ENCODE results near the gene NIPBL. TPM values are rescaled to one million over a fixed set of nuclear protein-coding genes. Genes with fewer than 3 reads are reported as not detected.
"Not testable (repeated sequence)": the region's sequence is repeated elsewhere in the genome, so short reads cannot be mapped to it uniquely, and the experiment has no call there.

The NIPBL gene
- total RNA-seq, 1 donor = 41.8 TPM

DNA sequence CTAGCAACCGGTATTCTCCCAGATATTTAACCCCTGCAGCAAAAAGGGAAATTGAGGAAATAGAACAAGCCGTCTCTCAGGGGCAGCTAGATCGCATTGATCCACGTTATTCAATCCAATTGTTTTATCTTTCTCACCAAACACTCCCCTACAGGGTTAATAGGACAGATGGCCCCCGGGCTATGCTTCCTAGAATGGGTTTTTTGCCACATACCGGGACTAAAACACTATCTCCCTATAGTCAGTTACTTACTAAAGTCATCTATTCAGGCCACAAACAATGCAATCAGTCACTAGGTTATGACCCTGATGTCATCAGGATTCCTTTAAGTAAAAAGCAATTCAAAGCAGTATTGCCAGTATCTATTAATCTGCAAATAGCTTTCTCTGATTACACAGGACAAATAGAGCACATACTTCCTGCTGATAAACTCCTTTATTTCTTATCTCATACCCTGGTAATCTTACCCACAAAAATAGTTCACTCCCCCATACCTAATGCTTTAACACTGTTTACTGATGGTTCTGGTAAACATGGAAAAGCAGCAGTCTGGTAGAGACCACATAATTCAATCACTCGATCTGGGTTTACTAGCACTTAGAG is 213.7 kb downstream of the NIPBL start:
- TF ChIP-seq, protein P1, sequence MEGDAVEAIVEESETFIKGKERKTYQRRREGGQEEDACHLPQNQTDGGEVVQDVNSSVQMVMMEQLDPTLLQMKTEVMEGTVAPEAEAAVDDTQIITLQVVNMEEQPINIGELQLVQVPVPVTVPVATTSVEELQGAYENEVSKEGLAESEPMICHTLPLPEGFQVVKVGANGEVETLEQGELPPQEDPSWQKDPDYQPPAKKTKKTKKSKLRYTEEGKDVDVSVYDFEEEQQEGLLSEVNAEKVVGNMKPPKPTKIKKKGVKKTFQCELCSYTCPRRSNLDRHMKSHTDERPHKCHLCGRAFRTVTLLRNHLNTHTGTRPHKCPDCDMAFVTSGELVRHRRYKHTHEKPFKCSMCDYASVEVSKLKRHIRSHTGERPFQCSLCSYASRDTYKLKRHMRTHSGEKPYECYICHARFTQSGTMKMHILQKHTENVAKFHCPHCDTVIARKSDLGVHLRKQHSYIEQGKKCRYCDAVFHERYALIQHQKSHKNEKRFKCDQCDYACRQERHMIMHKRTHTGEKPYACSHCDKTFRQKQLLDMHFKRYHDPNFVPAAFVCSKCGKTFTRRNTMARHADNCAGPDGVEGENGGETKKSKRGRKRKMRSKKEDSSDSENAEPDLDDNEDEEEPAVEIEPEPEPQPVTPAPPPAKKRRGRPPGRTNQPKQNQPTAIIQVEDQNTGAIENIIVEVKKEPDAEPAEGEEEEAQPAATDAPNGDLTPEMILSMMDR (IDR thresholded peaks at IDR 0.05; ENCODE audit: insufficient read depth, low read length) = no peak

DNA sequence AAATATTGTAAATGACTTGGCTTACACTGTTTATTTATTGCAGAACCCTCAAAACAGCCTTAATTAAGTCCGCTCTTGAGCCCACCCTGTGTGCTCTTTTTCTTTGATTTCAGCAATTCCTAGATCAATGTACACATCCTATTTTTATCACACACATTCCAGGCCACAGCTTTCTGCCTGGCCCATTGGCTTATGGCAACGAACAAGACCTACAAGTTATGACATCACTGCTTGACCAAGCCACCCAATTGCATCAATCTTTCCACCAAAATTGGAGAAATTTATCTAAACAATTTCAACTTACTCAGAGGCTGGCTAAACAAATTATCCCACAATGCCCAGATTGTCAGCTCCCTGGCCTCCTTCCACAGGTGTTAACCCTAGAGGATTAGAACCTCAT is 214.2 kb downstream of the NIPBL start:
- H3K4me3 ChIP-seq (ENCODE audit: low read depth, low read length) = no peak overlapping the region
- peak; percentile 26 for DNase-seq (ENCODE audit: low read depth)
- TF ChIP-seq, protein P1 (IDR thresholded peaks at IDR 0.05; ENCODE audit: insufficient read depth, low read length) = no peak

More for the DNA sequence above, 213.7 kb downstream of the NIPBL start:
- H3K4me3 ChIP-seq (ENCODE audit: low read depth, low read length) = no peak overlapping the region
- DNase-seq (ENCODE audit: low read depth) = peak; percentile 9

DNA sequence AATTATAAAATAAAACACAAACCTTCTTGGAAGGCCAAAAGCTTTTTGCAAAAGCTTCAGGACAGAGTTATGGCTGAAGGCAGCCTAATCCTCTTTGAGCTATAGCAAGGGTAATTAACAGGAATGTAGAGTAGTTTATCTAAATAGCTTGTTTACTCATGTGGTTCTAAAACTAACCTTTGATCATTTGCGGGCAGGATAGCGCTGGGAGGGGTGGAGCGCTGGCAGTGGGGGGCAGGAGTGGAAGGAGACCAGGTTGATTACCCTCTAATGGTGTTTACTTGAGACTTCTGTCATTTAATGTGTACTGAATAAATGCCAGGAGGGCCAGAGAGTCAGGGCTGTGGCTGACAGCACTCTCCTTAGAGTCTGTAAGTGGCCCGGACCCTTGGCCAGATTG is 217.2 kb downstream of the NIPBL start:
- not testable (repeated sequence) for DNase-seq (ENCODE audit: low read depth); H3K4me3 ChIP-seq (ENCODE audit: low read depth, low read length)

DNA sequence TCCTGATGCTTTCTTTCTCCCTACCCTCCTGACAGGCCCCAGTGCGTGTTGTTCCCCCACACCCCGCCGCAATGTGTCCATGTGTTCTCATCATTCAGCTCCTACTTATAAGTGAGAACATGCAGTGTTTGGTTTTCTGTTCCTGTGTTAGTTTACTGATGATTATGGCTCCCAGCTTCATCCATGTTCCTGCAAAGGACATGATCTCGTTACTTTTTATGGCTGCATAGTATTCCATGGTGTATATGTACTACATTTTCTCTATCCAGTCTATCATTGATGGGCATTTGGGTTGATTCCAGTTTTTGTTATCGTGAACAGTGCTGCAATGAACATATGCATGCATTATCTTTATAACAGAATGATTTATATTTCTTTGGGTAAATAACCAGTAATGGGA is 222.7 kb downstream of the NIPBL start:
- not testable (repeated sequence) for H3K4me3 ChIP-seq (ENCODE audit: low read depth, low read length); DNase-seq (ENCODE audit: low read depth)

DNA sequence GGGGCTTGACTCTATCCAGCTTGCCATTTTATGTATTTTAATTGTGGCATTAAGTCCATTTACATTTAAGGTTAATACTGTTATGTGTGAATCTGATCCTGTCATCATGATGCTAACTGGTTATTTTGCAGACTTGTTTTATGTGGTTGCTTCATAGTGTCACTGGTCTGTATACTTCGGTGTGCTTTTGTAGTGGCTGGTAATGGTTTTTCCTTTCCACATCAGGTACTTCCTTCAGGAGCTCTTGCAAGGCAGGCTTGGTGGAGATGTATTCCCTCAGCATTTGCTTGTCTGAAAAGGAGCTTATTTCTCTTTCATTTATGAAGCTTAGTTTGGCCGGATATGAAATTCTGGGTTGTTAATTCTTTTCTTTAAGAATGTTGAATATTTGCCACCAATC is 226.7 kb downstream of the NIPBL start:
- TF ChIP-seq, protein P1 (IDR thresholded peaks at IDR 0.05; ENCODE audit: insufficient read depth, low read length) = no peak
- no peak overlapping the region for H3K4me3 ChIP-seq (ENCODE audit: low read depth, low read length)
- no peak for DNase-seq (ENCODE audit: low read depth)

DNA sequence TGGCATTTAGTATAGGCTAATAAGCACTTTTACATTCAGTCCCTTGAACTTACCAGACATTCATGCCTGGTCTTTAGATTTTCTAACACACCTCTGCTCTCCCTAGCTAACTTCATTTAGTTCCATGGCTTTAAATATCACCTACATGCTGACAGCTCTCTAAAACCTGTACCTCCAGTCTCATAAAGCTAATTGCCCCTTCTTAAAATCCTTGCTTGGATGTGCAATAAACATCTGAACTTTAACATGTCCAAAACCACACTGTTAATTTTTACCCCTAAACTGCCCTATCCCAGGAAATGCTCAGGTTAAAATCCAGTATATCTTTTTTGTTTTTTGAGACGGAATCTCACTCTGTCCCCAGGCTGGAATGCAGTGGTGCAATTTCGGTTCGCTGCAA is 232.8 kb downstream of the NIPBL start:
- no peak overlapping the region for H3K4me3 ChIP-seq (ENCODE audit: low read depth, low read length)
- no peak for DNase-seq (ENCODE audit: low read depth)
- TF ChIP-seq, protein P1 (IDR thresholded peaks at IDR 0.05; ENCODE audit: insufficient read depth, low read length) = no peak

DNA sequence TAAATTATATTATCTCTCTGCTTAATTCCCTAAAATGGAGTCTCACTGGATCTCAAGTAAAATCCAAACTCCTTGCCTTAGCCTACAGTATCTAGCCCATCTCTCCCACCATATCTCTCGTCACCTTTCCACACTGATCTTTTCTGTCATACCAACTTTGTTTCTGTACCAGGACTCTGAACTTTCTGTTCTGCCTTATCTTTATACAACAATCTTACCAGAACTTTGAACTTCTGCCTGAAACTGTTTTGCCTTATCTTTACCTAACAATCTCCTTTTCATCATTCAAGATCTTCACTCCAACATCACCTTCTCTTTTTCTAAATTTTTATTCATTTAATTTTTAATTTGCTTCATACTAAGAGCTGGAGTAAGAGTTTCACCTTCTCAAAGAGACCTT is 233.6 kb downstream of the NIPBL start:
- no peak for DNase-seq (ENCODE audit: low read depth)
- no peak overlapping the region for H3K4me3 ChIP-seq (ENCODE audit: low read depth, low read length)
- TF ChIP-seq, protein P1 (IDR thresholded peaks at IDR 0.05; ENCODE audit: insufficient read depth, low read length) = no peak
